ENCODE measurements around the gene ITGBL1.

ITGBL1 gene

DNA sequence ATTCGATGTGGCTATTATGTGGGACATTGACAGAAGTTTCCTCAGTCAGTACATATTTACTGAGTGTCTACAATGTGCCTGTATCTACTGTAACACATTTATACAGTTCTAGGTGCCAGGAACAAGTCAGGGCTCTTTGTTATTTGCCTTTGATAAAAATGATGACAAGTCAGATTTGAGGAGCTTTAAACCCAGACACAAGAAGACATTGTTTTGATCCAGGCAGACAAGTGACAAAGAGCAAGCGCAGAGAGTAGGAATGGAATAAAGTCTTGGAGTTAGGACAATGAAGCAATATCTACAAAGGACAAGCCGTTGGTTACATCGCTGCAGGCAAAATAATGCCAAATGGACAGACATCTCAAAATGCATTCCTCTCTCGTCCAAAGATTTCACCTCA is 70.1 kb downstream of the ITGBL1 start:
- H3K36me3 ChIP-seq (ENCODE audit: low read length): no peaks in the 10 kb centered on the region
- H3F3A ChIP-seq (ENCODE audit: insufficient read depth): no peaks in the 10 kb centered on the region
- H3K79me2 ChIP-seq (ENCODE audit: insufficient read depth, low read length): no peaks in the 10 kb centered on the region
- H3K27ac ChIP-seq (ENCODE audit: low read depth, low read length): no peak overlapping the region
- H3K9me3 ChIP-seq (ENCODE audit: insufficient read depth, low read length): 0 out of 2 replicates have a peak, but pooled peaks cover 4% of the 10 kb centered on the region
- H2AFZ ChIP-seq (ENCODE audit: low read depth, low read length, severe bottlenecking): no peak overlapping the region
- no peak overlapping the region for H3K4me3 ChIP-seq (ENCODE audit: insufficient read depth, low read length, poor library complexity, severe bottlenecking)
- H3K9ac ChIP-seq (ENCODE audit: low read length): no peak overlapping the region
- no peaks in the 10 kb centered on the region for H3K27me3 ChIP-seq (ENCODE audit: low read length)
- TF ChIP-seq, protein P1, sequence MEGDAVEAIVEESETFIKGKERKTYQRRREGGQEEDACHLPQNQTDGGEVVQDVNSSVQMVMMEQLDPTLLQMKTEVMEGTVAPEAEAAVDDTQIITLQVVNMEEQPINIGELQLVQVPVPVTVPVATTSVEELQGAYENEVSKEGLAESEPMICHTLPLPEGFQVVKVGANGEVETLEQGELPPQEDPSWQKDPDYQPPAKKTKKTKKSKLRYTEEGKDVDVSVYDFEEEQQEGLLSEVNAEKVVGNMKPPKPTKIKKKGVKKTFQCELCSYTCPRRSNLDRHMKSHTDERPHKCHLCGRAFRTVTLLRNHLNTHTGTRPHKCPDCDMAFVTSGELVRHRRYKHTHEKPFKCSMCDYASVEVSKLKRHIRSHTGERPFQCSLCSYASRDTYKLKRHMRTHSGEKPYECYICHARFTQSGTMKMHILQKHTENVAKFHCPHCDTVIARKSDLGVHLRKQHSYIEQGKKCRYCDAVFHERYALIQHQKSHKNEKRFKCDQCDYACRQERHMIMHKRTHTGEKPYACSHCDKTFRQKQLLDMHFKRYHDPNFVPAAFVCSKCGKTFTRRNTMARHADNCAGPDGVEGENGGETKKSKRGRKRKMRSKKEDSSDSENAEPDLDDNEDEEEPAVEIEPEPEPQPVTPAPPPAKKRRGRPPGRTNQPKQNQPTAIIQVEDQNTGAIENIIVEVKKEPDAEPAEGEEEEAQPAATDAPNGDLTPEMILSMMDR (IDR thresholded peaks at IDR 0.05; ENCODE audit: insufficient read depth, low read length, poor library complexity, severe bottlenecking): no peak
- TF ChIP-seq EZH2phosphoT487 (conservative IDR thresholded peaks at IDR 0.05; ENCODE audit: low read length): no peak
- no peaks in the 10 kb centered on the region for H3K9me2 ChIP-seq (replicated peaks; ENCODE audit: insufficient read depth, low read length)
- H3K4me2 ChIP-seq (ENCODE audit: low read depth, low read length, poor library complexity, severe bottlenecking): no peak overlapping the region
- no peaks in the 10 kb centered on the region for H4K20me1 ChIP-seq (ENCODE audit: low read depth, low read length)

DNA sequence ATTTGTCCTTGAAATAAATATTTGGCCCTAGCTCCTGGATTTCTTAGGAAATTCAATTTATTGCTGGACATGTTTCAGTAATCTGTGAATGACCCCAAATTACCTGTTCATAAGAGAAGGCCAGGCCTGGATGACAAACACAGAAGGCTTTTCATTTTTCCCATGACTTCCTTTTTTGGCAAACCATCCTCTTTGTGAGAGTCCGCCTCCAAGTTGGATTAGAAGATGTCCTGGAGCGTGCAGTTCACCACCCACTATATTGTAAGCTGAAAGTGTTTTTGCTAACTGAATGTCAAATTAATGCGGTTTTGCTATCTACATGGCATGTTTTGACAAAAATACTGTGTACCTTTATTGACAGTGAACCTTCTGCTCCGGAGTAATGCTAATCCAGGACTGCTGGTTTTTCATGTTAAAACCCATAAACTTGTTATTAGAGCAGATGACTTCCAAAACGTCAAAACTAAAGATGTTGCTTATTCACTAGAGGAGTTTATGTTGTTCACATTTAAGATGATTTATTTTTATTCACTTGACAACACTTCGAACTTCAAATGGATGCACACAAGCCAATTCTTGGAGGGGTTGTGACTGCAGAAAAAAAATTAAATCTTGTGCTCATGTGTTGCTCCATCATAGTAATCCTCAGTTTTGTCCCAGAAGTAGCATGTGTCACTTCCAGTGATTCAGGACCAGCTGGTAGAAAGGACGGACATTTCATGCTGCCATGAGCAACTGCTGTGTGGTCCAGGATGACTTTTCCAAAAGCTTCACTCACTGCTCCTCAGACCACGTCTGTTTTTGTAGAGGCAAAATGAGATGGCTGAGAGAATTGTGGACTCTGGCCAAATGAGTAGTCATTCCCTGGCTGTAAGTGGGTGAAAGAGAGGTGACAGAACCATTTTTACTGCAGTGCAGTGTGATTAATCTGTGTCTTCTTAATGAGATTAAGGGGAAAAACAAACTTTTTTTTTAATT is 71.0 kb downstream of the ITGBL1 start:
- Histone ChIP-seq H3K9me3 (ENCODE audit: insufficient read depth, low read length) (0 out of 2 replicates have a peak, but pooled peaks cover 4% of the 10 kb centered on the region), H3K36me3 (ENCODE audit: low read length) (no peaks in the 10 kb centered on the region), H3F3A (ENCODE audit: insufficient read depth) (no peaks in the 10 kb centered on the region), H3K4me2 (ENCODE audit: low read depth, low read length, poor library complexity, severe bottlenecking) (no peak overlapping the region), H3K9ac (ENCODE audit: low read length) (no peak overlapping the region), H2AFZ (ENCODE audit: low read depth, low read length, severe bottlenecking) (no peak overlapping the region), H3K27ac (ENCODE audit: low read depth, low read length) (no peak overlapping the region), H4K20me1 (ENCODE audit: low read depth, low read length) (no peaks in the 10 kb centered on the region), H3K79me2 (ENCODE audit: insufficient read depth, low read length) (no peaks in the 10 kb centered on the region), H3K27me3 (ENCODE audit: low read length) (no peaks in the 10 kb centered on the region), H3K4me3 (ENCODE audit: insufficient read depth, low read length, poor library complexity, severe bottlenecking) (no peak overlapping the region), H3K9me2 (replicated peaks; ENCODE audit: insufficient read depth, low read length) (no peaks in the 10 kb centered on the region)
- TF ChIP-seq, protein P1 (IDR thresholded peaks at IDR 0.05; ENCODE audit: insufficient read depth, low read length, poor library complexity, severe bottlenecking): no peak
- no peak for TF ChIP-seq EZH2phosphoT487 (conservative IDR thresholded peaks at IDR 0.05; ENCODE audit: low read length)

DNA sequence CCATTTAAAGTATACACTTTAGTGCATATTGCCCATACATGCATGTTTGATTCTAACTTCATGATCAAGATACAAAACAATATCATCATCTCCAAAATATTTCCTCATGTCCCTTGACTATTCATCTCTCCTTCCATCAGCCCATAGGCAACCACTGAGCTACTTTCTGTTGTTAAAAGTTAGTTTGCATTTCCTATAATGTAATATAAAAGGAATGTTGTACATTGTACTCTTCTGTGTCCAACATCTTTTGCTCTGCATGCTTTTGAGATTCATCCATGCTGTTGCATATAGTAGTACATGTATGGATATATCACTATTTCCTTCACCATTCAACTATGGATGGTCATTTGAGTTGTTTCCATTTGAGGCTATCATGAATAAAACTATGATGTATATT is 74.7 kb downstream of the ITGBL1 start:
- no peaks in the 10 kb centered on the region for H3F3A ChIP-seq (ENCODE audit: insufficient read depth)
- H4K20me1 ChIP-seq (ENCODE audit: low read depth, low read length): no peaks in the 10 kb centered on the region
- H3K27me3 ChIP-seq (ENCODE audit: low read length): no peaks in the 10 kb centered on the region
- H3K79me2 ChIP-seq (ENCODE audit: insufficient read depth, low read length): no peaks in the 10 kb centered on the region
- H2AFZ ChIP-seq (ENCODE audit: low read depth, low read length, severe bottlenecking): no peak overlapping the region
- no peaks in the 10 kb centered on the region for H3K9me3 ChIP-seq (ENCODE audit: insufficient read depth, low read length)
- no peak overlapping the region for H3K27ac ChIP-seq (ENCODE audit: low read depth, low read length)
- no peaks in the 10 kb centered on the region for H3K9me2 ChIP-seq (replicated peaks; ENCODE audit: insufficient read depth, low read length)
- H3K4me2 ChIP-seq (ENCODE audit: low read depth, low read length, poor library complexity, severe bottlenecking): no peak overlapping the region
- H3K9ac ChIP-seq (ENCODE audit: low read length): no peak overlapping the region
- H3K4me3 ChIP-seq (ENCODE audit: insufficient read depth, low read length, poor library complexity, severe bottlenecking): no peak overlapping the region
- no peak for TF ChIP-seq EZH2phosphoT487 (conservative IDR thresholded peaks at IDR 0.05; ENCODE audit: low read length)
- TF ChIP-seq, protein P1 (IDR thresholded peaks at IDR 0.05; ENCODE audit: insufficient read depth, low read length, poor library complexity, severe bottlenecking): no peak
- H3K36me3 ChIP-seq (ENCODE audit: low read length): no peaks in the 10 kb centered on the region
